ENCODE data around the gene ODC1.
A peak's percentile ranks its signal among the peaks of the same experiment; 100 is the strongest.
"Not testable (repeated sequence)": the region's sequence is repeated elsewhere in the genome, so short reads cannot be mapped to it uniquely, and the experiment has no call there.

The ODC1 gene

GRCh38 chr2:10447895-10448575 lies at the start of gene ODC1:
TSS of gene ODC1 (minus strand) at chr2:10448327. CDS start at chr2:10445032, 3,295 bp downstream.
- DNase-seq (ENCODE audit: low read depth in 2 of 2), result peak; percentile 97 to 98

- peak; percentile 45 to 48 for DNase-seq (ENCODE audit: low read depth in 2 of 2)
Observed at GRCh38 chr2:10497797-10498251, 49.7 kb upstream of the ODC1 start.

- no peak for DNase-seq (ENCODE audit: low read depth in 2 of 2)
Observed at GRCh38 chr2:10495988-10496313, 47.8 kb upstream of the ODC1 start.

GRCh38 chr2:10495311-10495987 lies 47.3 kb upstream of the ODC1 start:
- no peak for DNase-seq (ENCODE audit: low read depth in 2 of 2)

GRCh38 chr2:10494351-10495066 lies 46.4 kb upstream of the ODC1 start:
- no peak for DNase-seq (ENCODE audit: low read depth in 2 of 2)

GRCh38 chr2:10493634-10494281 lies 45.6 kb upstream of the ODC1 start:
- peak; percentile 74 to 87 for DNase-seq (ENCODE audit: low read depth in 2 of 2)

- DNase-seq (ENCODE audit: low read depth in 2 of 2), result no peak
Observed at GRCh38 chr2:10493075-10493633, 45.0 kb upstream of the ODC1 start.

- DNase-seq (ENCODE audit: low read depth in 2 of 2), result no peak
Observed at GRCh38 chr2:10490806-10491291, 42.7 kb upstream of the ODC1 start.

GRCh38 chr2:10489842-10490555 lies 41.9 kb upstream of the ODC1 start:
- DNase-seq (ENCODE audit: low read depth in 2 of 2), result no peak

GRCh38 chr2:10488142-10488541 lies 40.0 kb upstream of the ODC1 start:
- DNase-seq (ENCODE audit: low read depth in 2 of 2), result not testable (repeated sequence)

GRCh38 chr2:10487741-10488104 lies 39.6 kb upstream of the ODC1 start:
- DNase-seq (ENCODE audit: low read depth in 2 of 2), result not testable (repeated sequence)

GRCh38 chr2:10487081-10487740 lies 39.1 kb upstream of the ODC1 start:
- DNase-seq (ENCODE audit: low read depth in 2 of 2), result no peak

GRCh38 chr2:10486601-10487079 lies 38.5 kb upstream of the ODC1 start:
- no peak for DNase-seq (ENCODE audit: low read depth in 2 of 2)

GRCh38 chr2:10486091-10486490 lies 38.0 kb upstream of the ODC1 start:
- no peak for DNase-seq (ENCODE audit: low read depth in 2 of 2)

GRCh38 chr2:10482913-10483312 lies 34.8 kb upstream of the ODC1 start:
- DNase-seq (ENCODE audit: low read depth in 2 of 2), result no peak

GRCh38 chr2:10482460-10482859 lies 34.3 kb upstream of the ODC1 start:
- no peak for DNase-seq (ENCODE audit: low read depth in 2 of 2)

- no peak for DNase-seq (ENCODE audit: low read depth in 2 of 2)
Observed at GRCh38 chr2:10481666-10482157, 33.6 kb upstream of the ODC1 start.

- no peak for DNase-seq (ENCODE audit: low read depth in 2 of 2)
Observed at GRCh38 chr2:10481055-10481665, 33.0 kb upstream of the ODC1 start.

- DNase-seq (ENCODE audit: low read depth in 2 of 2), result no peak
Observed at GRCh38 chr2:10480359-10480949, 32.3 kb upstream of the ODC1 start.

Data from stimulated activated CD8-positive, alpha-beta memory T cell treated with anti-CD3 and anti-CD28 coated beads, Interleukin-15, amount 100 ng/mL, for 4 hours (primary cell).